Measurements from ENCODE around the gene HAAO.

Gene HAAO

DNA sequence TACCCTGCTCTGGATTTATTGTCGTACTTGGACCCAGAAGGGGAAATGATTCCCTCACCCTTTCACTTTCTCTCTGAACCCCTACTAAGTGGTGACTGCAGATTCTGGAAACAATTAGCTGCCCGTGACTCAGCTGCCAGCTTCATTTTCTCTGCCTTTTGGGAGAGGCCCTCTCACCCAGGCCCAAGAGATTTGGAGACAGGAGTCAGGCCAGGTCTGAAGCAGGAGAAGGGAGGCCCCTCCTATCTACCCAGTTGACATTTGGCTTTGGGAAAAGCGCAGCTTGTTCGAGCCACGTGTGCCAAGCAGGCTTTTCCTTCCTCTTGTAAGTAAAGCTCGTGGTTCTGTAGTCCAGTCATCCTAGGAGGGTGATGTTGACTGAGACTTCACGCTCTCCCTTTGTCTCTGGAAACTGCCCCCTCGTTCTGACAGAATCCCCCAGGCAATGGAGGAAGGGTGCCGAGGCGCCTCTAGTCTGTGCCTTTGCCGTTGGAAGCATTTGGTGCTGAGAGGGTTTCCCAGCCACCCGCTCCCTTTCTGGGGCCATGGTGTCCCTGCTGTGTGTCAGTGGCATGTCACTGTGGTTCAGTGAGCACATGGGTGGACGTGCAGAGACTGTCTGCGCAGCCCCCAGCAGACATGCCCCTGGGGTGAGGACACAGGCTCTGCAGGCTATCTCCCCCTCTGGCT, 37.0 kb downstream of the HAAO start:
- no peak for TF ChIP-seq EZH2phosphoT487 (IDR thresholded peaks at IDR 0.05; ENCODE audit: borderline replicate concordance)
- TF ChIP-seq, protein P1, sequence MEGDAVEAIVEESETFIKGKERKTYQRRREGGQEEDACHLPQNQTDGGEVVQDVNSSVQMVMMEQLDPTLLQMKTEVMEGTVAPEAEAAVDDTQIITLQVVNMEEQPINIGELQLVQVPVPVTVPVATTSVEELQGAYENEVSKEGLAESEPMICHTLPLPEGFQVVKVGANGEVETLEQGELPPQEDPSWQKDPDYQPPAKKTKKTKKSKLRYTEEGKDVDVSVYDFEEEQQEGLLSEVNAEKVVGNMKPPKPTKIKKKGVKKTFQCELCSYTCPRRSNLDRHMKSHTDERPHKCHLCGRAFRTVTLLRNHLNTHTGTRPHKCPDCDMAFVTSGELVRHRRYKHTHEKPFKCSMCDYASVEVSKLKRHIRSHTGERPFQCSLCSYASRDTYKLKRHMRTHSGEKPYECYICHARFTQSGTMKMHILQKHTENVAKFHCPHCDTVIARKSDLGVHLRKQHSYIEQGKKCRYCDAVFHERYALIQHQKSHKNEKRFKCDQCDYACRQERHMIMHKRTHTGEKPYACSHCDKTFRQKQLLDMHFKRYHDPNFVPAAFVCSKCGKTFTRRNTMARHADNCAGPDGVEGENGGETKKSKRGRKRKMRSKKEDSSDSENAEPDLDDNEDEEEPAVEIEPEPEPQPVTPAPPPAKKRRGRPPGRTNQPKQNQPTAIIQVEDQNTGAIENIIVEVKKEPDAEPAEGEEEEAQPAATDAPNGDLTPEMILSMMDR (conservative IDR thresholded peaks at IDR 0.05; ENCODE audit: low read length) = no peak
- Histone ChIP-seq H3K9ac (ENCODE audit: low read depth, low read length, poor library complexity, severe bottlenecking) (no peak overlapping the region), H3K4me3 (ENCODE audit: low read length, poor library complexity, severe bottlenecking) (no peak overlapping the region), H2AFZ (ENCODE audit: low read length) (no peak overlapping the region), H3K4me2 (ENCODE audit: low read depth, low read length, poor library complexity, severe bottlenecking) (no peak overlapping the region), H3K27me3 (ENCODE audit: insufficient read depth, low read length, poor library complexity, severe bottlenecking) (no peaks in the 10 kb centered on the region), H3K4me1 (ENCODE audit: insufficient read depth, low read length, poor library complexity, severe bottlenecking) (peaks cover 4% of the 10 kb centered on the region), H3K36me3 (ENCODE audit: insufficient read depth, low read length) (no peaks in the 10 kb centered on the region; the same call in 1 of the 2 replicates), H3K9me3 (ENCODE audit: insufficient read depth, low read depth, low read length) (no peaks in the 10 kb centered on the region), H4K20me1 (ENCODE audit: insufficient read depth, low read length, poor library complexity, severe bottlenecking) (no peaks in the 10 kb centered on the region), H3K79me2 (ENCODE audit: insufficient read depth, low read length) (no peaks in the 10 kb centered on the region), H3F3A (ENCODE audit: low read depth) (no peaks in the 10 kb centered on the region), H3K9me2 (replicated peaks; ENCODE audit: low read depth, low read length) (no peaks in the 10 kb centered on the region)

GRCh38 chr2:42754776-42755140, 37.6 kb downstream of the HAAO start:
- no peaks in the 10 kb centered on the region for H4K20me1 ChIP-seq (ENCODE audit: insufficient read depth, low read length, poor library complexity, severe bottlenecking)
- no peaks in the 10 kb centered on the region for H3K9me2 ChIP-seq (replicated peaks; ENCODE audit: low read depth, low read length)
- H3F3A ChIP-seq (ENCODE audit: low read depth) = no peaks in the 10 kb centered on the region
- no peak overlapping the region for H3K4me3 ChIP-seq (ENCODE audit: low read length, poor library complexity, severe bottlenecking)
- no peaks in the 10 kb centered on the region for H3K9me3 ChIP-seq (ENCODE audit: insufficient read depth, low read depth, low read length)
- no peak overlapping the region for H3K9ac ChIP-seq (ENCODE audit: low read depth, low read length, poor library complexity, severe bottlenecking)
- H3K79me2 ChIP-seq (ENCODE audit: insufficient read depth, low read length) = no peaks in the 10 kb centered on the region
- peaks cover 4% of the 10 kb centered on the region for H3K4me1 ChIP-seq (ENCODE audit: insufficient read depth, low read length, poor library complexity, severe bottlenecking)
- no peak for TF ChIP-seq EZH2phosphoT487 (IDR thresholded peaks at IDR 0.05; ENCODE audit: borderline replicate concordance)
- TF ChIP-seq, protein P1 (conservative IDR thresholded peaks at IDR 0.05; ENCODE audit: low read length) = no peak
- no peak overlapping the region for H3K4me2 ChIP-seq (ENCODE audit: low read depth, low read length, poor library complexity, severe bottlenecking)
- H2AFZ ChIP-seq (ENCODE audit: low read length) = no peak overlapping the region
- H3K27me3 ChIP-seq (ENCODE audit: insufficient read depth, low read length, poor library complexity, severe bottlenecking) = no peaks in the 10 kb centered on the region
- no peaks in the 10 kb centered on the region; the same call in 1 of the 2 replicates for H3K36me3 ChIP-seq (ENCODE audit: insufficient read depth, low read length)

DNA sequence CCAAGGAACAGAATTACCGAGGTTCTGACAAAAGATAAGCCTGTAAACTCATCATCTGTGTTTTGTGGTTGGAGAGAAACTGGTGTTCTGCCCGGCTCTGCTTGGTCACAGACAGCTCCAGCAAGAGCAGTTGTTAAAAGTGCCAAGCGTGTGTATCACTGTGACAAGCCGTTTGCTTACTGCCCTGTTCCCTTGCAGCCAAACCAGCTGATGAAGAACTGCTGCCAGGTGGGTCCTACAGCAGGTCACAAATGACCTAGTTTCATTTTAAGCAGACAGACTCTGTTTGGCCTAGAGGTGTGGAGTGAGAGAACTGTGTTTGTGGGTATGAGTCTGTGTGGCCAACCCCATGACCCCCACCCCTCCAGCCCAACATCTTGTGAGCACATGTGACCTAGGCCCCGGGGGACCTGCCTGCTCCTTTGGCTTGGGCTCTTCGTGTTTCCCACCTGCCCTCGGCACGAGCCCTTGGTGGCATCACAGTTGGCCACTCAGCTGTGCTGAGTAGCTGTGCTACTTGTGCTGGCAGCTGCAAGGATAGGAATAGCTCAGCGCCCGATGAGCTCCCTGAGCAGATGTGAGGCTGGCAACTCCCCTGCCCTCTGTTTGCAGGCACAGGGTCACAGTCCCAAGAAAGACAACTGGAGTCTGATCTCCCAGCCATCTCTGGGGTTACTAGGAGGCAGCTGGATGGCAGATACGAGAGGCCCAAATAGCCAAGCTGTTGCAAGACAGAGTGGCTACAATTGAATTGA, 38.2 kb downstream of the HAAO start:
- TF ChIP-seq EZH2phosphoT487 (IDR thresholded peaks at IDR 0.05; ENCODE audit: borderline replicate concordance) = no peak
- TF ChIP-seq, protein P1 (conservative IDR thresholded peaks at IDR 0.05; ENCODE audit: low read length) = no peak
- Histone ChIP-seq H3K9ac (ENCODE audit: low read depth, low read length, poor library complexity, severe bottlenecking) (no peak overlapping the region), H3K4me1 (ENCODE audit: insufficient read depth, low read length, poor library complexity, severe bottlenecking) (peaks cover 4% of the 10 kb centered on the region), H4K20me1 (ENCODE audit: insufficient read depth, low read length, poor library complexity, severe bottlenecking) (no peaks in the 10 kb centered on the region), H3K36me3 (ENCODE audit: insufficient read depth, low read length) (no peaks in the 10 kb centered on the region; the same call in 1 of the 2 replicates), H3K4me2 (ENCODE audit: low read depth, low read length, poor library complexity, severe bottlenecking) (no peak overlapping the region), H3K79me2 (ENCODE audit: insufficient read depth, low read length) (no peaks in the 10 kb centered on the region), H2AFZ (ENCODE audit: low read length) (no peak overlapping the region), H3F3A (ENCODE audit: low read depth) (no peaks in the 10 kb centered on the region), H3K27me3 (ENCODE audit: insufficient read depth, low read length, poor library complexity, severe bottlenecking) (no peaks in the 10 kb centered on the region), H3K4me3 (ENCODE audit: low read length, poor library complexity, severe bottlenecking) (no peak overlapping the region), H3K9me3 (ENCODE audit: insufficient read depth, low read depth, low read length) (no peaks in the 10 kb centered on the region), H3K9me2 (replicated peaks; ENCODE audit: low read depth, low read length) (no peaks in the 10 kb centered on the region)
